ENCODE measurements around the gene PRMT3. TPM values are rescaled to one million over a fixed set of nuclear protein-coding genes. Genes with fewer than 3 reads are reported as not detected.

Gene PRMT3
- polyA plus RNA-seq, 1 donor (not counting 4 experiments of a cell fraction or from before 2014, with no cell fraction given), result 29.4 TPM

DNA sequence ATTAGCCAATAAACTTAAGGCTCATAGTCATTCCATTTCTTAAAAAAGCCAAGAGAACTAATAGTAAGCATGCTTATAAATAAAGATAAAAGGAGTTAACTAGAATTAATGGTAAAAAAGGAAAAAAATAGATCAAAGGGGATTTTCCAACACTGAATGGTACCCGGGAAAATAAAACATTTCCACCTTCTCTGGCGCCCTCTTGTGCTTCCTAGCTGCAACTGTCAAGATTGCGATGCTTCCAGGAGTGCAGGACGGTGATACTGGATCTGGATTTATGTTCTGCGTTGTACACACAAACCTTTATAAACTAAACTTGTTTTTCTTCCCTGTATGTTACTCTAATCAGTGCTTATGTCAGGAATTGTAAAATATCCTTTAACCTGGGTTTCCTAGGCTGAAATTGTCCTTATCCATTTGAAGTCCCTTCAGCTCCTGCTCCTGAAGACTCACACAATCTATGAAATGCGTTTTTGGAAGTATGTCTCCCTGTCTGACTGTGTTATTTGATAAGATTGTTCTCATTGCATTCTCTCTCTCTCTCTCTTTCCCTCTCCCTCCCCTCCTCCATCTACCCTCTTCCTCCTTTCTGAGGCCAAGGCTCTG, 33.6 kb upstream of the PRMT3 start:
- peak; percentile 85 for FAIRE-seq
- H3K4me2 ChIP-seq (ENCODE audit: control insufficient read depth, extremely low read depth, insufficient read depth, low read depth, low read length), result no peak overlapping the region
- peak overlapping the region; percentile 0 for H2AFZ ChIP-seq (ENCODE audit: control insufficient read depth, low read length)
- no peaks in the 10 kb centered on the region for H3K27me3 ChIP-seq (ENCODE audit: control insufficient read depth, extremely low read depth, insufficient read depth, low read length)
- H4K20me1 ChIP-seq (ENCODE audit: control insufficient read depth, extremely low read depth, insufficient read depth, low read length), result no peaks in the 10 kb centered on the region
- H3K79me2 ChIP-seq (ENCODE audit: control insufficient read depth, insufficient read depth, low read length), result no peaks in the 10 kb centered on the region
- TF ChIP-seq, protein P1, sequence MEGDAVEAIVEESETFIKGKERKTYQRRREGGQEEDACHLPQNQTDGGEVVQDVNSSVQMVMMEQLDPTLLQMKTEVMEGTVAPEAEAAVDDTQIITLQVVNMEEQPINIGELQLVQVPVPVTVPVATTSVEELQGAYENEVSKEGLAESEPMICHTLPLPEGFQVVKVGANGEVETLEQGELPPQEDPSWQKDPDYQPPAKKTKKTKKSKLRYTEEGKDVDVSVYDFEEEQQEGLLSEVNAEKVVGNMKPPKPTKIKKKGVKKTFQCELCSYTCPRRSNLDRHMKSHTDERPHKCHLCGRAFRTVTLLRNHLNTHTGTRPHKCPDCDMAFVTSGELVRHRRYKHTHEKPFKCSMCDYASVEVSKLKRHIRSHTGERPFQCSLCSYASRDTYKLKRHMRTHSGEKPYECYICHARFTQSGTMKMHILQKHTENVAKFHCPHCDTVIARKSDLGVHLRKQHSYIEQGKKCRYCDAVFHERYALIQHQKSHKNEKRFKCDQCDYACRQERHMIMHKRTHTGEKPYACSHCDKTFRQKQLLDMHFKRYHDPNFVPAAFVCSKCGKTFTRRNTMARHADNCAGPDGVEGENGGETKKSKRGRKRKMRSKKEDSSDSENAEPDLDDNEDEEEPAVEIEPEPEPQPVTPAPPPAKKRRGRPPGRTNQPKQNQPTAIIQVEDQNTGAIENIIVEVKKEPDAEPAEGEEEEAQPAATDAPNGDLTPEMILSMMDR (optimal IDR thresholded peaks at IDR 0.05 in 1 of 3, IDR thresholded peaks at IDR 0.05 in 1 of 3, conservative IDR thresholded peaks at IDR 0.05 in 1 of 3; ENCODE audit: extremely low read depth in 1 of 3, insufficient read depth in 2 of 3, low read length in 3 of 3), result peak; percentile 78 to 89 (median 87)
- TF ChIP-seq EZH2 (IDR thresholded peaks at IDR 0.05; ENCODE audit: low read length), result no peak
- H3K9me3 ChIP-seq (ENCODE audit: control insufficient read depth, low read depth, low read length), result no peaks in the 10 kb centered on the region
- H3K9me1 ChIP-seq (ENCODE audit: control insufficient read depth, extremely low read depth, insufficient read depth, low read length), result no peaks in the 10 kb centered on the region
- no peak overlapping the region for H3K4me3 ChIP-seq (ENCODE audit: control insufficient read depth in 2 of 3, extremely low read depth in 1 of 3, insufficient read depth in 2 of 3, low read depth in 1 of 3, low read length in 3 of 3)
- H3K36me3 ChIP-seq (ENCODE audit: control insufficient read depth in 2 of 2, extremely low read depth in 1 of 2, insufficient read depth in 2 of 2, low read length in 2 of 2), result no peaks in the 10 kb centered on the region
- dilution Hi-C loops (cut with MboI; ENCODE audit: extremely low pct_ligation_motif_present, low sequenced_read_pairs), result no loop called here
- H3K4me1 ChIP-seq (ENCODE audit: control insufficient read depth, extremely low read depth, insufficient read depth, low read length), result peaks cover 18% of the 10 kb centered on the region
- no peak overlapping the region for H3K27ac ChIP-seq (ENCODE audit: control insufficient read depth, insufficient read depth, low read length)
- DNase-seq (ENCODE audit: low read depth, low spot score), result no peak
- no peak overlapping the region for H3K9ac ChIP-seq (ENCODE audit: control insufficient read depth, extremely low read depth, insufficient read depth, low read length)

DNA sequence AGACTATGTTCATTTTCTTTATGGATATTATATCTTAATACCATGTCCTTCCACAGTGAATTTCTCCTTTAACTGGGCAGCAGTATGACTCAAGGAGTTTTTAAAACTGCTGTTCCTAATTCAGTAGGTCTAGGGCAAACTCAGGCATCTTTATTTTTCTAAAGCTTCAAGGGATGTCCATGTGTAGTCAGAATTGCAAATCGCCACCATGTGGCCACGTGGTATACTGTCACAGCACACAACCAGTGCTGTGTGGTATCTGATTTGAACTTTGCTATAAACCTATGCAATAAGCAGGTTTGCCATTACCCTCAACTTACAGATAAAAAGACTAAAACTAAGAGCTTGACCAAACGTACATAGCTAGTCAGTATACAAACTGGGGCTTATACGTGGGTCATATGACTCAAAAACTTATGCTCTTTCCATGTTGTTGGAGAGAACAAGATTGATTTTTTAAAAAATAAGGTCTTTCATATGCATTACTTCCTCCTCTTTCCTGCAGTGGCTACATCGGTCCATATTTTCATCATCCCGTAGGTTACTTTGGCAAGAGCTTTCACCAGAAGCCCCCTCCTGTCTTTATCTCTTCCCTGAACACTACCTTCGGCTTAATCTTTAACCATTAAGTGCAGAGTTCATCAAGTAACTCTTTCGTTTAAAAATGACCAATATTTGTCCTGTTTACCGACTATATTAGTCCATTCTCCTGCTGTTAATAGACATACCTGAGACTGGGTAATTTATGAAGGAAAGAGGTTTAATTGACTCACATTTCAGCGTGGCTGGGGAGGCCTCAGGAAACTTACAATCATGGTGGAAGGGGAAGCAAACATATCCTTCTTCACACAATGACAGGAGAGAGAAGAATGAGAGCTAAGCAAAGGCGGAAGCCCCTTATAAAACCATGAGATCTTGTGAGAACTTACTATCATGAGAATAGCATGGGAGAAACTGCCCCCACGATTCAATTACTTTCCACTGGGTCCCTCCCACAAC, 32.0 kb upstream of the PRMT3 start:
- Histone ChIP-seq H3K27ac (ENCODE audit: control insufficient read depth, insufficient read depth, low read length) (no peak overlapping the region), H3K4me3 (ENCODE audit: control insufficient read depth in 2 of 3, extremely low read depth in 1 of 3, insufficient read depth in 2 of 3, low read depth in 1 of 3, low read length in 3 of 3) (no peak overlapping the region), H3K4me2 (ENCODE audit: control insufficient read depth, extremely low read depth, insufficient read depth, low read depth, low read length) (no peak overlapping the region), H3K79me2 (ENCODE audit: control insufficient read depth, insufficient read depth, low read length) (no peaks in the 10 kb centered on the region), H3K36me3 (ENCODE audit: control insufficient read depth in 2 of 2, extremely low read depth in 1 of 2, insufficient read depth in 2 of 2, low read length in 2 of 2) (no peaks in the 10 kb centered on the region), H3K4me1 (ENCODE audit: control insufficient read depth, extremely low read depth, insufficient read depth, low read length) (peaks cover 21% of the 10 kb centered on the region), H3K9me1 (ENCODE audit: control insufficient read depth, extremely low read depth, insufficient read depth, low read length) (no peaks in the 10 kb centered on the region), H2AFZ (ENCODE audit: control insufficient read depth, low read length) (no peak overlapping the region), H3K9ac (ENCODE audit: control insufficient read depth, extremely low read depth, insufficient read depth, low read length) (no peak overlapping the region), H3K27me3 (ENCODE audit: control insufficient read depth, extremely low read depth, insufficient read depth, low read length) (no peaks in the 10 kb centered on the region), H4K20me1 (ENCODE audit: control insufficient read depth, extremely low read depth, insufficient read depth, low read length) (no peaks in the 10 kb centered on the region), H3K9me3 (ENCODE audit: control insufficient read depth, low read depth, low read length) (no peaks in the 10 kb centered on the region)
- TF ChIP-seq, protein P1 (optimal IDR thresholded peaks at IDR 0.05 in 1 of 3, IDR thresholded peaks at IDR 0.05 in 1 of 3, conservative IDR thresholded peaks at IDR 0.05 in 1 of 3; ENCODE audit: extremely low read depth in 1 of 3, insufficient read depth in 2 of 3, low read length in 3 of 3), result peak; percentile 60 to 80 (median 65)
- TF ChIP-seq EZH2 (IDR thresholded peaks at IDR 0.05; ENCODE audit: low read length), result no peak
- FAIRE-seq (peak; percentile 64), DNase-seq (ENCODE audit: low read depth, low spot score) (no peak)
- dilution Hi-C loops (cut with MboI; ENCODE audit: extremely low pct_ligation_motif_present, low sequenced_read_pairs), result no loop called here
